Measurements from ENCODE around the gene HEATR1. TPM values are rescaled to one million over a fixed set of nuclear protein-coding genes. Genes with fewer than 3 reads are reported as not detected.

Gene HEATR1
- total RNA-seq, 1 donor from 2014 or later: 33.3 TPM

- Mint-ChIP-seq H3K4me1 (ENCODE audit: unreplicated experiment) (peaks cover 3% of the 10 kb centered on the region), H3K9me3 (ENCODE audit: unreplicated experiment) (no peaks in the 10 kb centered on the region), H3K36me3 (ENCODE audit: low read depth, unreplicated experiment) (peaks cover 42% of the 10 kb centered on the region), H3K27ac (ENCODE audit: unreplicated experiment) (no peak overlapping the region), H3K4me3 (ENCODE audit: unreplicated experiment) (no peak overlapping the region), H3K27me3 (ENCODE audit: unreplicated experiment) (no peaks in the 10 kb centered on the region)
- DNase-seq (ENCODE audit: low spot score): no peak
- TF ChIP-seq CTCF (IDR thresholded peaks at IDR 0.05; ENCODE audit: unreplicated experiment): no peak
These were observed 67.8 kb downstream of the HEATR1 start for GRCh38 chr1:236536540-236536939.

DNA sequence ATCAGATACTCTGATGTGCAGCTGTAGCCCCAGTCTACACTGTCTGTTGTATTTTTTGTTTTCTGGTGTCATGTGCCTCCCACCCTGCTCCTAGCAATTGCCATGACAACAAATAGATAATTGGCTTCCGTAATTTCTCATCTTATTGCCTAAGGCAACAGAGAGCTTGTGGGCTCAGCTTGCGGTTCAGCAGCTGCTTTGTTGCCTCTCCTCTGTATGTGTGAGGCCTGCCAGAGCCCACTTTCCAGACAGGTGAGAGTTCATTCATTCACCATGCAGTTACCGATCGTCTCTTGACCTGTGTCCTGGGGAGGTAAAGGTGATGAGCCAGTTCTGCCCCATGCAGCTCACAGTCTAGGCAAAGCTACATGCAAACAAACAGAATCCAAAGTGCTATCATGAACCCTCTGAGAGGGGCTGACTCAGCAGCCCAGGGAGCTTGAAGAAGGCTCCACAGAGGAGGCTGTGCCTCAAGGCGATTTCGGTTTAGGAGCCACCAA lies 68.6 kb downstream of the HEATR1 start:
- no peak for DNase-seq (ENCODE audit: low spot score)
- no peak for TF ChIP-seq CTCF (IDR thresholded peaks at IDR 0.05; ENCODE audit: unreplicated experiment)
- no peaks in the 10 kb centered on the region for H3K9me3 Mint-ChIP-seq (ENCODE audit: unreplicated experiment)
- H3K36me3 Mint-ChIP-seq (ENCODE audit: low read depth, unreplicated experiment): peaks cover 42% of the 10 kb centered on the region
- H3K27me3 Mint-ChIP-seq (ENCODE audit: unreplicated experiment): no peaks in the 10 kb centered on the region
- no peak overlapping the region for H3K4me3 Mint-ChIP-seq (ENCODE audit: unreplicated experiment)
- H3K4me1 Mint-ChIP-seq (ENCODE audit: unreplicated experiment): peaks cover 6% of the 10 kb centered on the region
- H3K27ac Mint-ChIP-seq (ENCODE audit: unreplicated experiment): no peak overlapping the region

GRCh38 chr1:236535190-236535589 lies 69.1 kb downstream of the HEATR1 start:
- Mint-ChIP-seq H3K36me3 (ENCODE audit: low read depth, unreplicated experiment) (peaks cover 38% of the 10 kb centered on the region), H3K9me3 (ENCODE audit: unreplicated experiment) (no peaks in the 10 kb centered on the region), H3K27me3 (ENCODE audit: unreplicated experiment) (no peaks in the 10 kb centered on the region), H3K4me1 (ENCODE audit: unreplicated experiment) (peaks cover 9% of the 10 kb centered on the region), H3K4me3 (ENCODE audit: unreplicated experiment) (no peak overlapping the region), H3K27ac (ENCODE audit: unreplicated experiment) (no peak overlapping the region)
- no peak for TF ChIP-seq CTCF (IDR thresholded peaks at IDR 0.05; ENCODE audit: unreplicated experiment)
- DNase-seq (ENCODE audit: low spot score): no peak

- H3K36me3 Mint-ChIP-seq (ENCODE audit: low read depth, unreplicated experiment): peaks cover 28% of the 10 kb centered on the region
- no peak for DNase-seq (ENCODE audit: low spot score)
- H3K4me3 Mint-ChIP-seq (ENCODE audit: unreplicated experiment): no peak overlapping the region
- no peak for TF ChIP-seq CTCF (IDR thresholded peaks at IDR 0.05; ENCODE audit: unreplicated experiment)
- no peaks in the 10 kb centered on the region for H3K9me3 Mint-ChIP-seq (ENCODE audit: unreplicated experiment)
- no peak overlapping the region for H3K27ac Mint-ChIP-seq (ENCODE audit: unreplicated experiment)
- H3K27me3 Mint-ChIP-seq (ENCODE audit: unreplicated experiment): no peaks in the 10 kb centered on the region
- H3K4me1 Mint-ChIP-seq (ENCODE audit: unreplicated experiment): peaks cover 11% of the 10 kb centered on the region
These were observed 70.1 kb downstream of the HEATR1 start for GRCh38 chr1:236534151-236534651.

DNA sequence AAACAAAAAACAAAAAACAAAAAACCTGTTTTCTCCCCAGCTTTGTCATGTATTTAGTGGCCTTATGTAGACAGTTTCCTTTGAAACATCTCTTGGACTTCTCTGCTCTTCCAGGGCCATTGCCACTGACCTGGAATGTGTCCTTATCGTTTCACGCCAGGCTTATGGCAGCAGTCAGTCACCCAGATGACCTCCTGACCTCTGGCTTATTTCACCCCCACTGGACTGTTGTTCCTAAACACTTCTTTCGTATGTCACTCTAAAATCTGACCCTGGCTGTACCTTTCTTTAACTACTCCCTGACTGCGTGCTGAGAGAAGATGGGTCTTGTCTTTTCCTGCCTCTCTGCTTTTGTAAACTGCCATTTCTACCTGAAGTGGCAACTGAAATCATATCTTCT lies 71.5 kb downstream of the HEATR1 start:
- Mint-ChIP-seq H3K36me3 (ENCODE audit: low read depth, unreplicated experiment) (peaks cover 19% of the 10 kb centered on the region), H3K27ac (ENCODE audit: unreplicated experiment) (no peak overlapping the region)

More for the DNA sequence above, 71.5 kb downstream of the HEATR1 start:
- Mint-ChIP-seq H3K4me1 (ENCODE audit: unreplicated experiment) (peaks cover 11% of the 10 kb centered on the region), H3K9me3 (ENCODE audit: unreplicated experiment) (no peaks in the 10 kb centered on the region), H3K4me3 (ENCODE audit: unreplicated experiment) (peak overlapping the region; percentile 10), H3K27me3 (ENCODE audit: unreplicated experiment) (no peaks in the 10 kb centered on the region)
- no peak for TF ChIP-seq CTCF (IDR thresholded peaks at IDR 0.05; ENCODE audit: unreplicated experiment)
- no peak for DNase-seq (ENCODE audit: low spot score)

All from endothelial cell (in vitro differentiated cells).